ENCODE data around the gene FLNC. TPM values are rescaled to one million over a fixed set of nuclear protein-coding genes. Genes with fewer than 3 reads are reported as not detected.

Gene FLNC
- total and polyA plus RNA-seq, 2 donors (not counting 3 experiments of a cell fraction or from before 2014, with no cell fraction given): 19.5 to 81.9 TPM

- Histone ChIP-seq H3K4me3 (replicated peaks in 1 of 3; ENCODE audit: insufficient read depth in 1 of 3, low read depth in 1 of 3, low read length in 3 of 3) (no peak overlapping the region), H3K27me3 (ENCODE audit: control insufficient read depth in 2 of 2, insufficient read depth in 2 of 2, low read length in 2 of 2) (peaks cover 2 to 4% of the 10 kb centered on the region in 2 experiments), H3K9me3 (replicated peaks; ENCODE audit: control insufficient read depth, insufficient read depth, low read length) (no peaks in the 10 kb centered on the region), H3K27ac (ENCODE audit: insufficient read depth, low read depth, low read length) (no peak overlapping the region), H3K9me1 (replicated peaks; ENCODE audit: control insufficient read depth, extremely low read depth, insufficient read depth, low read length) (no peaks in the 10 kb centered on the region), H3K9ac (replicated peaks; ENCODE audit: extremely low read depth, insufficient read depth, low read length) (no peak overlapping the region), H2AFZ (ENCODE audit: low read depth, low read length) (no peak overlapping the region), H3K79me2 (ENCODE audit: control insufficient read depth, insufficient read depth, low read length) (no peaks in the 10 kb centered on the region), H4K20me1 (replicated peaks; ENCODE audit: control insufficient read depth, extremely low read depth, insufficient read depth, low read length) (no peaks in the 10 kb centered on the region), H3K36me3 (ENCODE audit: control insufficient read depth in 2 of 2, extremely low read depth in 1 of 2, insufficient read depth in 2 of 2, low read length in 2 of 2) (peaks cover 0 to 4% of the 10 kb centered on the region in 2 experiments), H3K4me2 (ENCODE audit: insufficient read depth, low read length) (no peak overlapping the region), H3K4me1 (ENCODE audit: control insufficient read depth, extremely low read depth, insufficient read depth, low read length) (peaks cover 3% of the 10 kb centered on the region)
- no peak for DNase-seq (ENCODE audit: low read depth, low spot score)
- no peak for FAIRE-seq
- CTCF ChIA-PET: interaction anchor here (0.6 to 1.4 kb wide), 3 partner anchors 8 to 262 kb away, joined by 3 to 4 read pairs (median 3); no protein-coding TSS in a partner anchor
- BruUV-seq (replicated peaks): no TSS peak
- TF ChIP-seq EZH2 (IDR thresholded peaks at IDR 0.05; ENCODE audit: borderline replicate concordance, low read depth, low read length, severe bottlenecking) (no peak), JUN (IDR thresholded peaks at IDR 0.05; ENCODE audit: borderline replicate concordance, insufficient read depth, insufficient read length, low read depth) (no peak), CTCF (IDR thresholded peaks at IDR 0.05; ENCODE audit: extremely low read depth in 1 of 2, insufficient read depth in 1 of 2, low read depth in 1 of 2, low read length in 2 of 2) (no peak), GATA2 (IDR thresholded peaks at IDR 0.05; ENCODE audit: insufficient read depth, insufficient read length, low read depth, low read length) (no peak), MYC (IDR thresholded peaks at IDR 0.05; ENCODE audit: low read depth, low read length) (no peak), MAX (IDR thresholded peaks at IDR 0.05; ENCODE audit: insufficient read depth, insufficient read length) (no peak), POLR2A (IDR thresholded peaks at IDR 0.05; ENCODE audit: low read depth, low read length) (no peak), FOS (IDR thresholded peaks at IDR 0.05; ENCODE audit: borderline replicate concordance, insufficient read depth, low read length) (no peak), POLR2AphosphoS5 (IDR thresholded peaks at IDR 0.05; ENCODE audit: insufficient read depth, low read depth, low read length) (no peak)
- dilution Hi-C loops (cut with MboI; ENCODE audit: extremely low pct_ligation_motif_present, low sequenced_read_pairs) (no loop called here), intact Hi-C loops (cut with micrococcal nuclease) (no loop called here)
- POLR2A ChIA-PET: no interaction called here
These were observed 40.8 kb downstream of the FLNC start for GRCh38 chr7:128871050-128871449.

All from endothelial cell of umbilical vein (primary cell).